Erythroblast (primary cell): ENCODE results near the gene AP2M1.

Experiments used
- GATA1 ChIP-seq: IDR thresholded peaks from 2 replicates; pipeline ENCODE4 v1.6.1; 2011; ENCODE audit warnings: low read depth, mild to moderate bottlenecking, control low read depth, low read length, moderate library complexity
- POLR2A ChIP-seq: IDR thresholded peaks from 2 replicates; pipeline ENCODE4 v1.6.1; 2011; ENCODE audit warnings: mild to moderate bottlenecking, low read length

DNA sequence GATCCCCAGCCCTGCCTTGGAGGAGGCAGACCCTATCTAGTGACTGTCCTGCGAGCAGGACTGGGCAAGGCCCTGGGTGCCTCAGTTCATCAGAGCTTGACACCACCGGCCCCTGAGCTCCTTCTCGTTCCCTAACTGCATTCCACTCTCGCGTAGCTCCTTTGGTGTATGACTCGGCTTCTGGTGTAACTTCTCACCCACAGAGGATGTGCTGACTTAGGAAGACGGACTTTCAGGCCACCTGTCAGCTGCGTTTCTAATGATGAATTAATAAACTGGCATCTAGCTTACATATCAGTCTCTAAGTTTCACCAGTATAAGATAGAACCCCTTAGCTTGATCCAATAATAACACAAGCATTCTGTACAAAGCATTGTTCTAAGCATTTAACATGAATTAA lies 28.9 kb downstream of the AP2M1 start:
- TF ChIP-seq POLR2A: no peak
- no peak for TF ChIP-seq GATA1
